Endometrial microvascular endothelial cells (primary cell): ENCODE results near the gene BRSK2. TPM values are rescaled to one million over a fixed set of nuclear protein-coding genes. Genes with fewer than 3 reads are reported as not detected.
"Not testable (repeated sequence)": the region's sequence is repeated elsewhere in the genome, so short reads cannot be mapped to it uniquely, and the experiment has no call there.

ENCODE experiments used
- in situ Hi-C: cut with HindIII; loops from 2 replicates; pipeline ENCODE4 v1.10.0; 2017; ENCODE audit warnings: low sequenced_read_pairs, low pct_unique_long_range_greater_than_20kb; ENCODE audit errors: inconsistent ontology term
- total RNA-seq: library from RNA; depleted of rRNA; stranded (reverse); fragments of >200 nt; gene quantifications from one replicate; pipeline ENCODE4 v1.2.3, GENCODE V29; 2015; ENCODE audit errors: inconsistent ontology term

BRSK2 gene
- total RNA-seq, 1 donor from 2014 or later = not detected

DNA sequence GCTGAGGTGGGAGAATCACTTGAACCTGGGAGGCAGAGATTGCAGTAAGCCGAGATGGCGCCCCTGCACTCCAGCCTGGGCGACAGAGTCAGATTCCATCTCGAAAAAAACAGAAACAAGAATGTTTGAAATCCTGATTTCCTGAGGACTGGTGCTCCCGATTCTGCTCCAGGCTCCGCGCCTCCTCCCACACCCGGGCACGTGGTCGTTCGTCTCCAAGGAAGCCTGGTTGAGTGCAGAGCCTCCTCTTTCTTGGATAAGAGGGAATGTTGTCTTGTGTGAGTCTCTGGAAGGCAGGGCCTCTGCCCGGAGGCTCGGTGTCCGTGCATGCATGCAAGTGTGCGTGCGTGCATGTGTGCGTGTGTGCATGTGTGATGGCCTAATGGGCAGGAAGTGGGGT lies 30.1 kb downstream of the BRSK2 start:
- in situ Hi-C loops = no loop called here

DNA sequence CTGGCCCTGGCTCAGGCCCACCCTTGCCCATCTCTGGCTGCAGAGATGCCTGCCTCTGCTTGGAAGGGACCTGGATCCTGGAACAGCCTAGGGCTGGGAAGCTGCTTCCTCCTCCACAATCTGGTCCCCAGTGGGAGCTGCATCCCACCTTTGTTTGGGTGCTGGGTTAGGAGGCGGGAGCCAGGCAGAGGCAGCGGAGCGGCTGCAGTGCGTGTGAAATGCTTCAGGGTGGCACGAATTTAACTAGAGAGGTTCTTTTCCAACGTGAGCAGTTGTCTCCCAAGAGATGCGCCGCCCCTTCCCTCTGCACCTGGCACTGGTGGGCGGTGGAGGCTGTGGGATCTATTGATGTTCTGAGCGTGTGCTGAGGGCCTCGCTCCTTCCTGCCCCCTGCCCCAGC lies 31.6 kb downstream of the BRSK2 start:
- in situ Hi-C loops = no loop called here

GRCh38 chr11:1422481-1422880 lies 32.7 kb downstream of the BRSK2 start:
- in situ Hi-C loops = no loop called here

DNA sequence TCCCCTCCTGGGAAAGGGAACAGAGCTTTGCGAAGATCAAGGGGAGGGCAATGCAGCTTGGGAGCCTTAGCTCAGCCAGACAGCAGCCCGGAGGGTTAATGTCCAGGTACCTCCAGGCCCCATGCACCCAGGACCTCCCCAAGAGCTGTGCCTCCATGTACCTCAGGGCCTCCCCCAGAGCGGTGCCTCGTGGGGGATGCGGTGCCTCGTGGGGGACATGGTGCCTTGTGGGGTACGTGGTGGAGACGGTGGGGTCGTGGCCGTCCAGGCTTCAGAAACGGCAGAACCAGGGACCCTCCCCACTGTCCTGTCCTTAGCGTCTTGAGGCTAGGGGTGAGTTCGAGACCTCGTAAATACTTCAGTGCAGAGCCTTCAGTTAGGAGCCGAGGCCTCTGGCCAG lies 33.2 kb downstream of the BRSK2 start:
- in situ Hi-C loops = no loop called here

DNA sequence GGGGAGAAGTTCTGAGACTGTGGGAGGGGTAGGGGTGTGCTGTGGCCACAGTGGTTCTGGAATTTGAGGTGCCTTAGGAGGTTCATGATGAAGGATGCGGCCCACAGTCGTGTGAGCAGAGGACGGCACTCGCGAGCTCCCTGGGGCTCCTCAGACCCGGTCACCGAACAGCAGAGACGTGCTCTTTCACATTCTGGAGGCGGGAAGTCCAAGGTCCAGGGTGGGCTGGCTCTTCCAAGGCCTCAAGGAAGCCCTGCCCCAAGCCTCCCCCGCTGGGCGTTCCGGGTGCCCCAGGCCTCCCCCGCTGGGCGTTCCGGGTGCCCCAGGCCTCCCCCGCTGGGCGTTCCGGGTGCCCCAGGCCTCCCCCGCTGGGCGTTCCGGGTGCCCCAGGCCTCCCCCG lies 33.7 kb downstream of the BRSK2 start:
- in situ Hi-C loops = not testable (repeated sequence)

DNA sequence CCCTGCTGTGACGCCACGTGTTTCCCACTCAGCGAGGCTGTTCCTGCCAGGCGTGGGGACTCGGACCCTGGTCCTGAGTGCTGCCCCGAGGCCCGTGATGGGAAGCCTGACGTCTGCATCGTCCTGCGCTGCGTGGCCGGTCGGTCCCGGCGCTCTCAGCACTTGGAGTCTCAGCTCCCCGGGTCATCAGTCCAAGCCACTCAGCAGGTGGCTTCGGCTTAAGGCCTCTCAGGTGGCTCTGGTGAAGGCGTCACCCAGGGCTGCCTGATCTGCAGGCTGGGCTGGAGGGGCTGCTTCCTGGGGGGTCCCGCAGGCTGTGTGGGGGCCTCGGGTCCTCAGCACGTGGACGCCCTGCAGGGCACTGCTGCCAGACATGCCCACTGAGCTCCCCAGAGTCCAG lies 35.3 kb downstream of the BRSK2 start:
- in situ Hi-C loops = no loop called here

- in situ Hi-C loops = no loop called here
Measured at GRCh38 chr11:1425439-1425838, 35.7 kb downstream of the BRSK2 start.

DNA sequence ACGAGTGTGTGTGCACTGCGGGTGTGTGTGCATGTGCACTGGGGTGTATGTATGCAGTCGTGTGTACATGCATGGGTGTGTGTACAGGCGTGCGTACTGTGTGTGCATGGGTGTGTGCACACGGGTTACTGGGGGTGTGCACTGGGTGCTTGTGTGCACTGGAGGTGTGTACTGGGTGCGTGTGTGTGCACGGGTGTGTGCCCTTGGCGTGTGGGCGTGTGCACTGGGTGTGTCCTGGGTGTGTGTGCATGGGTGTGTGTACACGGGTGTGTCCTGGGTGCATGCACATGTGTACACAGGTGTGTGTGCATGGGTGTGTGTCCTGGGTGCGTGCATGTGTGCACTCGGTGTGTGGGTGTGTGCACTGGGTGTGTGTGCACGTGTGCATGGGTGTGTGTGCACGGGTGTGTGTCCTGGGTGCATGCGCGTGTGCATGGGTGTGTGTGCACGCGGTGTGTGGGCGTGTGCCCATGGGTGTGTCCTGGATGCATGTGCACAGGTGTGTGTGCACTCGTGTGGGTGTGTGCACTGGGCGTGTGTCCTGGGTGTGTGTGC lies 39.1 kb downstream of the BRSK2 start:
- in situ Hi-C loops = no loop called here

DNA sequence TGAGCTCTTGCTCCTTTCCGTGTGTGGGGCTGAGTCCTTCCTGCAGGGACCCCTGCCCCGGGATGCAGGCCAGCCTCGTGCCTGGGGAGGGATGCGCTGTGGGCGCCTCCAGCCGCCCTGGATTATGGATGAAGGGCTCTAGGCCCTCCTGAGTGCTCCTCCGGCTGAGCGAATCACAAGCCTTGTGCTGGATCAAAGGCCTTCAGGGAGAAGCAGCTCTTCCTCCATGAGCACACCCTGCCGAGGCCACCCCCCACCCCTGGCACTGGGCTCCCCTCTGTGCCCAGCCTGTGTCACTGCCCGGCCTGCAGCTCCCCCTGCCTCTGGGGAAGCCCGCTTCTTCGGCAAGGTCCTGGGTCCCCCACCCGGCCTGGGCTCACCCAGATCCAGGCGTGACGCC lies 43.8 kb downstream of the BRSK2 start:
- in situ Hi-C loops = no loop called here

DNA sequence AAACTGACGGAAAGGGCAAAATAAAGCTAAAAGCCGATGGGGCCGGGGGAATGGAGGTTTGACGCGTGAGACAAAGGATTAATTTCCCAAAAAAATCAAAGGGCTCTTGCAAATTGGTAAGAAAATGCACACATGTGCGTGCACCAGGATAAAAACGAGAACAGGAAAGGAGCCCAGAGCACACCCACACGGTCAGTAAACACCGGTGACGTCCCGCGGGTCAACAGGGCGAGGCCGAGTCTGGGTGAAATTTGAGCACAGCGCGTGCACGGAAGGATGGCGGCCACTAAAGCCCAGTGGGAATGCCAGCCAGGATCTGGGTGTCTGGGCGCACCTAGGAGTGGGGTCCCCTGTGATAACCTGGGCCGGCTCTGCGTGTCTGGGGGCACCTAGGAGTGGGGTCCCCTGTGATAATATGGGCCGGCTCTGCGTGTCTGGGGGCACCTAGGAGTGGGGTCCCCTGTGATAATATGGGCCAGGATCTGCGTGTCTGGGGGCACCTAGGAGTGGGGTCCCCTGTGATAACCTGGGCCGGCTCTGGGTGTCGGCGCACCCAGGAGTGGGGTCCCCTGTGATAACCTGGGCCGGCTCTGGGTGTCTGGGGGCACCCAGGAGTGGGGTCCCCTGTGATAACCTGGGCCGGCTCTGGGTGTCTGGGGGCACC lies 44.4 kb downstream of the BRSK2 start:
- in situ Hi-C loops = no loop called here

- in situ Hi-C loops = not testable (repeated sequence)
Measured at GRCh38 chr11:1435479-1435819, 45.7 kb downstream of the BRSK2 start.

GRCh38 chr11:1435820-1436467 lies 46.2 kb downstream of the BRSK2 start:
- in situ Hi-C loops = no loop called here

DNA sequence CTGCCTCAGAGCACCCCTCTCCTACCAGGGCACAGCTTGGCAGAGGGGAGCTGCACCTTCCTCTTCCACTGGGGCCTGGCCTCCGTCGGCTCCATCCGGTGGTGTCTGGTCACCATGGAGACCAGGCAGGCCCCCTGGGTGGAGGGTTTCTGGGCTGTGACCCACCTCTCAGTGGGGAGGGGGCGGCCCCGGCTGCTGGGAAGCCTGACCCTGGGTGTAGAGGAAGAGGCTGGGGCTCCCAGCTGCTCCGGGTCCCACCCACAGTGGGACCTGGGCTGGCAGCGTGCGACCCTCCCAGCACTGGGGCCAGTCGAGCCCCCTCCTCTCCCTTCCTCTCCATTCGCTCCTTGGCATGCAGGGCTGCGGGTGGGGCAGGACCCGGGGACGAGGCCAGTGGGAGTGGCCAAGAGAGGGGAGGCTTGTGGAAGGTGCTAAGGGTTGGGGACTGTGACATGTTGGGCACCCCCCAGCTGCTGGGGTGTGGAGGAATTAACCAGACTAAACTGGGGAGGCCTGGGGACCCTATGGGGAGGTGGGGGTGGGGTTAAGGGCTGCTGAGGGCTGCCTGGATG lies 46.8 kb downstream of the BRSK2 start:
- in situ Hi-C loops = no loop called here

DNA sequence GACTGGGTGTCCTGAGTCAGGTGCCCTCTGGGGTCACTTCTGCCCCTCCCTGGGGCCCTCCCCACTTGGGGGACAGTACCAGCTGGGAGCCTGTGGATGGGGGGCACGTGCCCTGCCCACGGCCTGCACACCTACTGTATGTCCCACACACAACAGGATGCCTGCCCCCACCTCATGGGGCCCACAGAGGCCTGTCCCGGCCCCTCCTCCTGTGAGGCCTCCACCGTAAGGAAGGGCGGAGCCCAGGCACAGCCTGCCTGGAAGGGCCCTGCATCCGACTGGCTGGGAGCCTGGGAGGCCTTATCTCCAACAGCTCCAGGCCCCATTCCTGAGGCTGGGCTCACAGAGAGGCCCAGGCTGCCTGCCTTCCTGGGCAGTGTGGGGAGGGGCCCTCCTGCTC lies 47.8 kb downstream of the BRSK2 start:
- in situ Hi-C loops = no loop called here

- in situ Hi-C loops = no loop called here
Measured at GRCh38 chr11:1438261-1438966, 48.7 kb downstream of the BRSK2 start.

DNA sequence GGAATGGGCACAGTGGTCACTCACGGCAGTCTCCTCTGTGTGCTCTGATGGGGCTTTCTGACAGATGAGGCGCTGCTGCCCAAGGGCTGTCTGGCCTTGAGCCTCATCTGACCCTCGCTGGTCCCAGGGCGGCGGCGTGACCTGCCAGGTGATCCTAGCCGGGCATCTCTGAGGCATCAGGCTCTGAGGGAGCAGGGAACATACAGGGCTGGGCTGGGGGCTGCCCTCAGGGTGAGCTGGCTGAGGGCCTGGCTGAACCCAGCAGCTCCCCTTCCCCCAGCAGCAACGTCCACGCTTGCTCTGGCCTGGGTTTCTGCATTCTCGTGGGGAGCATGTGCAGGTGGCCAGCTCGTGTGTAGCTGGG lies 49.2 kb downstream of the BRSK2 start:
- in situ Hi-C loops = no loop called here

- in situ Hi-C loops = no loop called here
Measured at GRCh38 chr11:1439341-1439740, 49.6 kb downstream of the BRSK2 start.

GRCh38 chr11:1440066-1440465 lies 50.3 kb downstream of the BRSK2 start:
- in situ Hi-C loops = no loop called here

- in situ Hi-C loops = no loop called here
Measured at GRCh38 chr11:1440496-1440895, 50.8 kb downstream of the BRSK2 start.

DNA sequence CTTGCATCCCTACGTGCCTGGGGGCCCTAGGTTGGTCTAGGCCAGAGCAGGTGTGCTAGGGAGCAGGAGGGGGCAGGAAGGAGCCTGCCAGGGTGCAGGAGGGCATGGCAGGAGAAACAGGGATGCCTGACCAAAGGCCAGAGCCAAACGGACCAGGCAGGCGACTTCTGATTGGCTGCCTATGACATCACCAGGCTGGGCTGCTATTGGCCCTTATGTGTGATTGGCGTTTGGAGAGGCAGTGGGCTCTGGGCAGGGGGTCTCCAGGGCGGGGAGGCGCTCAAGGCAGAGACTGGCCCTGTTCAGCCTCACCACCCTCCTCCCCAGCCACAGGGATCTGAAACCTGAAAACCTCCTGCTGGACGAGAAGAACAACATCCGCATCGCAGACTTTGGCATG lies 52.4 kb downstream of the BRSK2 start:
- in situ Hi-C loops = no loop called here
